GM19239 (cell line): ENCODE measurements around the gene HLA-A.
A peak's percentile ranks its signal among the peaks of the same experiment; 100 is the strongest.
"Not testable (repeated sequence)": the region's sequence is repeated elsewhere in the genome, so short reads cannot be mapped to it uniquely, and the experiment has no call there.

Experiments used
- DNase-seq: peaks from one replicate; pipeline ENCODE4 v3.0.0; 2011; ENCODE audit warnings: low spot score; ENCODE audit not compliant: insufficient read length
- FAIRE-seq: peaks from 2 replicates; lab custom pipeline; 2011; peaks lifted over from hg19 to GRCh38; lab: Jason Lieb, UNC

Gene HLA-A

GRCh38 chr6:29958046-29958445 lies 15.7 kb downstream of the HLA-A start:
- no peak for FAIRE-seq
- no peak for DNase-seq

GRCh38 chr6:29958921-29959320 lies 16.6 kb downstream of the HLA-A start:
- FAIRE-seq (no peak), DNase-seq (no peak)

- DNase-seq = no peak
- no peak for FAIRE-seq
Measured at GRCh38 chr6:29959467-29959866, 17.1 kb downstream of the HLA-A start.

- FAIRE-seq = no peak
- no peak for DNase-seq
Measured at GRCh38 chr6:29961966-29962365, 19.6 kb downstream of the HLA-A start.

- FAIRE-seq, DNase-seq: not testable (repeated sequence)
Measured at GRCh38 chr6:29963697-29964096, 21.4 kb downstream of the HLA-A start.

- no peak for DNase-seq
Measured at GRCh38 chr6:29964518-29964886, 22.2 kb downstream of the HLA-A start.

GRCh38 chr6:29964887-29965562 lies 22.7 kb downstream of the HLA-A start:
- DNase-seq (peak; percentile 66), FAIRE-seq (peak; percentile 98)

More at GRCh38 chr6:29964518-29964886, 22.2 kb downstream of the HLA-A start:
- FAIRE-seq = no peak

- FAIRE-seq (no peak), DNase-seq (no peak)
Measured at GRCh38 chr6:29965563-29965872, 23.2 kb downstream of the HLA-A start.

- DNase-seq (no peak), FAIRE-seq (peak; percentile 93)
Measured at GRCh38 chr6:29965873-29966601, 23.7 kb downstream of the HLA-A start.

GRCh38 chr6:29967379-29968010 lies 25.2 kb downstream of the HLA-A start:
- no peak for DNase-seq

GRCh38 chr6:29968130-29968529 lies 25.8 kb downstream of the HLA-A start:
- no peak for DNase-seq
- FAIRE-seq = peak; percentile 21

More at GRCh38 chr6:29967379-29968010, 25.2 kb downstream of the HLA-A start:
- no peak for FAIRE-seq

- no peak for FAIRE-seq
- no peak for DNase-seq
Measured at GRCh38 chr6:29968905-29969304, 26.6 kb downstream of the HLA-A start.

- DNase-seq (no peak), FAIRE-seq (no peak)
Measured at GRCh38 chr6:29970711-29971110, 28.4 kb downstream of the HLA-A start.

- FAIRE-seq = no peak
- DNase-seq = no peak
Measured at GRCh38 chr6:29974901-29975560, 32.7 kb downstream of the HLA-A start.

- DNase-seq (no peak), FAIRE-seq (no peak)
Measured at GRCh38 chr6:29975561-29975907, 33.2 kb downstream of the HLA-A start.

GRCh38 chr6:29976253-29976587 lies 33.9 kb downstream of the HLA-A start:
- FAIRE-seq (peak; percentile 94), DNase-seq (no peak)

GRCh38 chr6:29976588-29977424 lies 34.5 kb downstream of the HLA-A start:
- DNase-seq (peak; percentile 52), FAIRE-seq (peak; percentile 37)

- no peak for DNase-seq
- FAIRE-seq = no peak
Measured at GRCh38 chr6:29977425-29977727, 35.0 kb downstream of the HLA-A start.

- DNase-seq, FAIRE-seq: not testable (repeated sequence)
Measured at GRCh38 chr6:29980013-29980412, 37.7 kb downstream of the HLA-A start.

GRCh38 chr6:29980511-29980910 lies 38.2 kb downstream of the HLA-A start:
- DNase-seq (no peak), FAIRE-seq (no peak)
